NCI-H1105 (cell line): ENCODE data around the gene NEDD4L.

Experiments
- DNase-seq: peaks from one replicate; lab custom pipeline; 2025; lab: John Stamatoyannopoulos, UW

The NEDD4L gene

DNA sequence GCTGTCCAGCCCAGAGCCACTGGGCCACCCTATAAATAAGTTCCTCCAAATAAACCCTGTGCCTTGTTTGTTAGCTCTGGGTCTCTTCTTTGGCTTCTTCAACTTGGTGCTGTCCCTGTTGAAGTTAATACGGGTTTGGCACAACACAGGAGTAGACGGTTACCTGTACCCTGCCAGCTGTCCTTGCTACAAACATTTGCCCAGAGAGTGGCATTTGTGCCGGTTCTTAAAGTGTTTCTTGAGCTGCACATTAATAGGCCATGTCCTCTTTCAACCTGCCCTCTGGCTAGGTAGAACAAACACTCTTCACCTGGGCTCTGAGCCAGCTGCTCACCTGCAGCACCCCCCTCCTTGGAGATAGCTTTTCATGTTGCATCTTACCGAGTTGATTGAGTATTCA lies 139.2 kb downstream of the NEDD4L start:
- DNase-seq, result peak; percentile 91

DNA sequence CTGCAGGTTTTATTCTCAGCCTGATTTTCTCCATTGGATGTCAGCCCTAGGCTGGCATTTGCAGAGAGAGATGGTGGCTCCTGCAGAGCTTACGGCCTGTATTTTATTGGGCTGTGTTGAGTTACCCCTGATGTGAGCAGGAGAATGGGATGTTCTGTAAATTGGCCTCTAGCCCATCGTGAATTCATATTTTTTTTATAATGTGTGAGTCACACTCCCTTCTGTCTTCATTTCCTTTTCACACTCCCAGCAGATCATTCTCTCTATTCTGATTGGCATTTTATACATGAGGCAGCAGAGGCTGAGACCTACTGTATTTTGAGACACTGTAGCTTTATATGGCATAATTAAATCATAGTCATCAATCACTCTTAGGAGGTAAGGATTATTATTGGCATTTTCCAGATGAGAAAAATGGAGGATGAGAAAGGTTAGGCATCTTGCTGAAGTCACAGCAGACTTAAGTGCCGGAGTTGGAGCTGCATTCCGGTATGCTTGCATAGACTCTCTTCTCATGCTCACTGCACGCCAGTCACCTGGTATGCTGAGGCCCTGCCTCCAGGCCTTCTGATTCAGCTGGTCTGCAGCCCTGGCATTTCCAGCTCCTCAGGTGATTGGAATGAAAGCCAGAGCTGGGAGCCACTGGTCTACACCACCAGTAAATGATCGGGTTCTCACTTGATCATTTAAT lies 142.4 kb downstream of the NEDD4L start:
- no peak for DNase-seq

DNA sequence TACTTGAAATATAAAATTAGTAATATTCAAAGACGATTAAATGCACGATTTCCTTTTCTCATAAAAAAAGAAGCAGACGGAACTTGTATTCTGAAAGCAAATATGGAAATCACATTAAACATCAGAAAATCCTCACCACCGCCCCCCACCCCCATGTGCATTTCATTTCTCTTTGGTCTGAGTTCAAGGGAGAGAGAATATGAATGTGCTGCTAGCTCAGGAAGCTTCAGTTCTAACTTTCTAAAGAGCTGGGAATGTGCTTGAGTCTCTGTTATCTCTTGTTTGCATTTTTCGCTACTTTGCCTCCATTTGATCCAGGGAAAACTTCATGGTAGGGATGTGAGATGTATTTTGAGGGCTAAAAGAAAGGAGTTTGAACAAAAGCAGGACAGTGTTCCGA lies 143.6 kb downstream of the NEDD4L start:
- no peak for DNase-seq

DNA sequence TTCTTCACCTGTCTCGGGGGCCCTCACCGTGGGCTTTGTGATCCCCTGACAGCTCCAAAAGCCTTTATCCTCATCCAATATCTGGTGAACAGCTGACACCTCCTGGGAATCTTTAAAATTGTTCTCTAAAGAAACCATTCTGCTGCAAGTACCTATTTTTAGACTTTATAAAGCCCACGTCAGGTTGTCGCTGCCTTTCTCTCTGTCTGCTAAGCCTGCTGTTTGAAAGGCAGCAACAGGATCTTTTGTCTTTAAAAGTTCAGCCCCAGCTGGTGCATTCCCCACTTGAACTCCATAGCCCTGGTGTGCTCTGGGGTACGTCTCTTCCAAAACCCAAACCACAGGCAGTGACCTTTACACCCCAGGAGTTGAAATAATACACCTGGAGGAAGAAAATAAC lies 145.0 kb downstream of the NEDD4L start:
- DNase-seq, result no peak

DNA sequence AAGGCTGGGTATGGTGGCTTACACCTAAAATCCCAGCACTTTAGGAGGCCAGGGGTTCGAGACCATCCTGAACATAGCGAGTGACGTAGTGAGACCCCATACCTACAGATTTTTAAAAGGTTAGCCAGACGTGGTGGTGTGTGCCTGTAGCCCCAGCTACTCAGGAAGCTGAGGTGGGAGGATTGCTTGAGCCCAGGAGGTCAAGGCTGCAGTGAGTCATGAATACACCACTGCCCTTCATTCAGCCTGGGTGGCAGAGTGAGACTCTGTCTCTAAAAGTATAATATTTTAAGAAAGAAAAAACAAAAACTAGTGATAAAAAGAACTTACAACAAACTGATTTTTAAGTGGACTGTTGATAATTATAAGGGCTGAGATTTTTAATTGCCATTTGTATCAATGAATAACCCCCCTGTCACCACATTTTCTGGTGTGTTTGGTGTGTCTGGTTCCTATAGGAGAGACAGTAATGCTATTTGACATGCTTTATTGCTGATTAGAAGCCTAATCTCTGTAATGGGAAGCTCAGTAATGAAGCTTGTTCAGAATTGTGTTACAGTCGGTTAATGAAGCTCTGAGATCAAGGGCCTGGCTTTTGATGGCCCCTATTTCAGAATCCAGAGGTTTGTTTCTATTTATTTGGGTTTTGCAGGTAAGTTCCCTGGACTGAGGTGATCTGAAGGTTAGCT lies 147.0 kb downstream of the NEDD4L start:
- no peak for DNase-seq

DNA sequence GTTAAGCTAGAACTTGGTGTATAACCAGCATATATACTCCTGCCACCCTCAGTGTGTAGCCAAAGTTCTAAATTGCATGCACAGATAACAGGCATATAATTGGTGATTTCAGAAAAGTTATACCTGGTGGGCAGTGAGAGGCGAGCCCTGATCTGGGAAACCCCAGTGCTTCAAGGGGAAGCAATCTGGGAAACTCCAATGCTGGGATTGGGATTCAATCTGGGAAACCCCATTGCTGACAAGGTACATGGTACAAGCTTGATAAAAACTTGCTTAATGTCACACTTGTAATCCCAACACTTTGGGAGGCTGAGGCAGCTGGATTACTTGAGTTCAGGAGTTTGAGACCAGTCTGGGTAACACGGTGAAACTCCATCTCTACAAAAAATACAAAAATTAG lies 147.6 kb downstream of the NEDD4L start:
- DNase-seq, result no peak

DNA sequence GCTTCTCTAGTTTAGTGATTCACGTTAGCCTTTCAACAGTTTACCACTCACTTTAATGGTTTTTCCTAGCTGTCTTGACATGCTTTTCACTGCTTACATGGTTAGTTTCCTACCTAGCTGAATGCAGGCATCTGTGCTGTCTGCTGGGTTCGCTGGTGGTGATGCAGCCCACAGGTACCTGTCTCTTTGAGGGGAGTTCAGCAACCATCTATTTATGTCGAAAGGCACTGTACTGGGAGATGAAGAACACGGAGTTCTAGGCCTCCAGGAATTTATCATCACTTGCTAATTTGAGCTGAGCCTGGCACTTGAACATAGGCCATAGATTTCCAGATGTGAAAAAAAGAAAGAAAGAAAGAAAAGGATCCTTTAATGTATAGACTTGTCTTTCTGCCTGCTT lies 148.5 kb downstream of the NEDD4L start:
- no peak for DNase-seq

DNA sequence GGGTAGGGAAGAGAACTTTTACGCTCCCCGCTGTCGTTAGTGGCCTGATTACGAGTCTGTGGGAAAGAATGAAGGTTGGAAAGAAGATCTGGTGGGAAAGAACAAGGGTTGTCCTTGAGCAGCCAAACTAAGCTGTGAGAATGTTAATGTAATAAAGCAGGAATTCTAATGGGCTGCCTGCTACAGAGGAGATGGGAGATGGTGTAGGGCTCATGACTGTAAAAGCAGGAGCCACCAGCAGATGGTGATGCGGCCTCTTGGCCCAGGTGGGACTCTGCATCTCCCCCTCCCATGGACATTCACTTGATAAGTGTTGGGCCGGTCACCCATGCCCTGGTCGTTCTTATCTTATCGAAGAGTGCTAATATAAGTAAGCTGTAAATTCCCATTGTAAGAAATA lies 150.0 kb downstream of the NEDD4L start:
- DNase-seq, result no peak

DNA sequence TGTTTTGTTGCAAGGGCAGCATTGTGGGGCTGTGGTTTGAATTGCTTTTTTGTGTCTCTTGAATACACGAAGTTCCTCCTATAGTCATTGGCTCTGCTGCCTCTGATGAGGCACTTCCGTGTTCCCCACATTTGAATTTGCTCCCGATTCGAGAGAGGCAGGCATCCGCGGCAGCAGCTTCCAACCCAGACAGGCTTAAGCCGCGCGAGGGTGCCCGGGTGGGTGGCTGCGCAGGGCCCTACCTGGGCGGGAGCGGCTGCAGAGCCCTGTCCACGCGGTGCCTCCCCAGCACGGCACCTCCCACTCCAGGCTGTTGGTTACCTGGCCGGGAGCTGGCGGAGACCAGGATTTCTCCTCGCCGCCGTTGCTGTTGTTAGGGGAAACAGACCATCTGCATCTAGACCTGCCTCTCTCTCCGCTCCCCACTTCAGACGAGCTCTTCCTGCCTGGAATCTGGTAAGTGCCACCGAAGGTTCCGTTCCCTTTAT lies 151.3 kb downstream of the NEDD4L start:
- DNase-seq, result peak; percentile 86

DNA sequence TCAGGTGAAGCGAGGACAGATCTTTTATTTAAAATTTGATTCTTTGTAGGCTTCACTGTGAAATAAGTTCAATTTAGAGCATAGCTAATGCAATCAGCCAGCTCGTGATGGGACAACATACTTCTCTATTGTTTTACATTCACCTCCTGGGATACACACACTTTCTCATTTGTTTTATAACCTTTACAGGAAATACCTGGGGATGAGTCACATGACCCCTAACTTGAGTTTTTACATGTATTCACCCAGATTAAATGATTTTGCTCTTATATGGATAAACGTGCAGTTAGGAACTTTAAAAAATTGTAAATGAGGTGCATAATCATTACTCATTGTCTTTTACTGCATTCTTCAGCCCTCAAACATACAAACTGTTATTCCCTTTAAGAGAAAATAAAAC lies 152.1 kb downstream of the NEDD4L start:
- no peak for DNase-seq

DNA sequence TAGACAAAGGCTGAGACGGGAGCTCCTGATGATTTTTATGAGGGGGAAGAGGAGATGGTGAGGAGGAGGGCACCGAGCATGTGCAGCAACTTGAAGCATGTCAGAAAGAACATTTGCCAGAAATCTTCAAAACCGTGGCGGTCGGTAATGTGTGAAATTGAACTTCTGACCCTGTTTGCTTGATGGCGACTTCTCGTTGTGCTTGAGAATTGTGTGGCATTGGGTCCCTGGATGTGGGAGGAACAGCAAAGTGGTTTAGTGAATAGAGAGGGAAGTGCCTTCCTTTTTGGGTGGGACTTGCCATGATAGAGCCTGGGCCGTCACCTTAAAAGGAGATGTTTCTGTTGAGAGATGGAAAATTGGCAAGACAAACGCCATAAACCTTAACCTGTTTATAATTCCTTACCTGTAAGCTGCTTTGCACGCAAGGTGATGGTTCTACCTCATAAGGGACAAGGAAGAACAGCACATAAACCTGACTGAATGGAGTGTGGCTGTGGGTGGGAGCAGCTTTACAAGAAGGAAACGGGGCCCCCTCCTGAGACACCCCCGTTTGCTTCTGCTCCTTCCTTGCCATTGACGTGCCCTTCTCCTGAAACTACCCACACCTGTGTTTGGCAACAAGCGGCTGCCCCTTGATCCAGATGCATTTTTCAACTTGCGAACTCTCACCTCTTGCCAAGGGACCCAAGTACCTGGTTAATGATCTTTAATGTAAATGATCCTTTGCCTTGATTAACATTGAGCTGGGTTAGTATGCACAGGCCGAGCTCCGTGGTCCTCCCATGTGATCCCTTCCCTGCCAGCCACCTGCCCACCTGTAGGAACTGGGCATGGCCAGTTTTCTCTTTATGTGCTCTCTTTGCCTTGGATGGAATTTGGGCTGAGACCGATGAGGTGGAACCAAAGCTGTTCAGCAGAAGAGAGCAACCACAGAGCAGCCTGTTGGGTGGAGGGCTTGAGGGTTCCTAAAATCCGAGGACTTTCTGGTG lies 153.2 kb downstream of the NEDD4L start:
- no peak for DNase-seq

DNA sequence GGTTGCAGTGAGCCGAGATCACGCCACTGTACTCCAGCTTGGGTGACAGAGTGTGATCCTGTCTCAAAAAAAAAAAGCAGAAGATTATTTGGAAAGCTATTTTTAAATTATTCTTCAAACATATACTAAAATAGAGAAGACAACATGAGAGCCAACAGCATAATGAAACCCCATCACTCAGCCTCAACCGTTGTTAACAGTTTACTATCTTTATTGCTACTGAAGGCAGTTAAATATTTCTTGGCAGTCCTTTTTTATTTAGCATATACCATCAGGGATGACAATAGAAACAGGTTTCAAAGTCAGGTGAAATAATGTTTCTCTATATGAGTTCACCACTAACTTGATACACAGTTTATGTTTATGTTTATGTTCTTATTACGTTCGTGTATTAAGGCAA lies 157.2 kb downstream of the NEDD4L start:
- DNase-seq, result no peak

DNA sequence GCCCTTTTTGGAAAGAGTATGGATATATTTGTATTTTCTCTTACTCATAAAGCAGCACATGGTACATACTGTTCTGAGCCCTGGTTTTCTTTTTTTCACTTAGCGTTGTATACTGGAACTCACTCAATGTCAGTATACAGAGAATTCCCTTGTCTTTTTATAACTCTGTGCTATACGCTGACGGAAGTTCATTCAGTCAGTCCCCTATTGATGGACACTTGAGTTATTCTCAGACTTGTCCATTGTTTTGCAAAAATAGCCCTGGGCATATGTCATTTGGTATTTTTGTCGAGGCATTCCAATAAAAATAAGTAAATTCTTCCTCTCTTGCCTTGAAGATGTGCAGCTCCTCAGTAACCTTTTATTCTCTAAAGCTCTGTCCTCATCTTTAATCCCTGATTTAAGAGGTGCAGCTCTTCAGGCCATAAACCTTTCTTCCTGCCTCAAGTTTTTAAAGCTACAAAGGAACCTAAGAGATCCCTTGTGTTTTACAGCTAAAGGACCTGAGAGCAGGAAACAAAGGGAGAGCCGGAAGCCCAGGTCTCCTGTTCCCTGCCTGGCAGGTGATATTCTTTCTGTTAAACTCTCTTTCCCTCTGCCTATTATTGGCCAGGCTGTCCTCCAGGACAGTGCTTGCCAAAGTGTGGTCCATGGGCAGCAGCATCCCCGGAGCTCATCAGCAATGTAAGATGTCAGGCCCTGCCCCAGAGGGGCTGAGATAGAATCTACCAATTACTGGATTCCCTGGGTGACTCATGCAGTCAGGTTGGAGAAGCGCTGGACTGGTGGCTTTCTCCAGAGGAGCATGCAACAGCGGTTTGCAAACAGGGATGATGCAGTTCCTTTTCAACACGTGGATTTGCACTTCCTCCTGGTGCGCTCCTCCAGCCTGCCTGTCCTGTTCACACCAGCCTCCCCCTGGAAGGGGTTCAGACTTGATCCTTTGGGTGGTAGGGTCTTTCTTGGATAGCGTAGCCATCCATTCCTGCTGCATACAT lies 158.0 kb downstream of the NEDD4L start:
- DNase-seq, result no peak

DNA sequence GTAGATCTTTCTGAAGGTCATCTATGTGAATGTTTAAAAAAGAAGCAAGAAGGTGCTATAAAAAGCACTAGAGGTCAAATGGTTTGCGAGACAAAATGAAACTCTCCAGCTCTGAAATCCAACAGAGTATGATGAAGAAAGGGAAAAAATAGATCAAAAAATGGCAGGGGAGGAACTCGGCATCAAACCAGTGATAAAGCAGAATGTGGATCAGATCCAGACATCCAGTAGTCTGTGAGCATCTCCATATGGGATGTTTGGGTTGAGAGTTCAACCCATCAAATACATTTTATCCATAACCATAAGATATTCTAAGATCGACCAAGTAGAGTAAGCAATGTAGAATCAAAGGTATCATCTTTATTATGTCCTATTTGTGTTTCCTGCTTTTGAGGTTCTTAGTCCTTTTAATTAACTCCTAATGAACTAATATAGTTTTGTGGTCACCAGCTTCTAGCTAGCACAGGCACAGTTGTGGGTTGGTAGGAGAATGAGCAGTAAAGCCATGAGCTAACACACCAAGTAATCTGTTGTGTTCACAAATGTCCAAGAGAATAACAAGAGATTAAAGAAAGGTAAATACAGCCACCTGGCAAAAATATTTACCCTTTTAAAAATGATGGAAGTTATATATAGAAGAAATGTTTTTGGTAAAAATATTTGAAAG lies 160.9 kb downstream of the NEDD4L start:
- DNase-seq, result no peak

DNA sequence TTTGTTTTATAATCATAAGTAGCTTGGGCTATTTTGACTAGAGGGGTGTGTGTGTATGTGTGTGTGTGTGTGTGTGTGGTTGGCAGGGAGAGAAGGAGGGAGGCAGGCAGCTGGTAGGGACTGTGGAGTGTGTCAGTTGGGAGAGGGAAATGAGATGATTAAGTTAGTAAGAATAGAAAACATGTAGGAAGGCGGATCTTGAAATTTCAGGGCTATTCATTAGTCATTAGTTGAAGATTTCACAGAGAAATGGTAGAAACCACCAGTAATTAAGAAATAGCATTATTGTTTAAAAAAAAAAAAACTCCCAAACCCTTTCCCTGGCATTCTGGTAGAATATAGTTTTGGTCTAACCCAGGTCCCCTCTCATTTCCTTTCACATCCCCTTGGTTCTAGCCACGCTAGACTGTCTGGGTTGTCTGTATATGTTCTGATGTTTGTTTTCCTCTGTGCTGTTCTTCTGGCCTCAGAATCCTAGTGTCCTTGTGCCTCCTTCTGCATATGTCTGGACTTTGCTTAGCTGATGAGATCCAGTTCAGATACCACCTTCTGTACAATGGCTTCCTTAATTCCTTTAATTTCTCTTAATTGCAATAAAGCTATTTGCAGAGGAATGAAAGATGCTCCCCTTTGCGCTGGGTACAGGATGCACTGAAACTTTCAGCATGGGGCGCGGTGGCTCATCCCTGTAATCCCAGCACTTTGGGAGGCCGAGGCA lies 161.6 kb downstream of the NEDD4L start:
- DNase-seq, result no peak

DNA sequence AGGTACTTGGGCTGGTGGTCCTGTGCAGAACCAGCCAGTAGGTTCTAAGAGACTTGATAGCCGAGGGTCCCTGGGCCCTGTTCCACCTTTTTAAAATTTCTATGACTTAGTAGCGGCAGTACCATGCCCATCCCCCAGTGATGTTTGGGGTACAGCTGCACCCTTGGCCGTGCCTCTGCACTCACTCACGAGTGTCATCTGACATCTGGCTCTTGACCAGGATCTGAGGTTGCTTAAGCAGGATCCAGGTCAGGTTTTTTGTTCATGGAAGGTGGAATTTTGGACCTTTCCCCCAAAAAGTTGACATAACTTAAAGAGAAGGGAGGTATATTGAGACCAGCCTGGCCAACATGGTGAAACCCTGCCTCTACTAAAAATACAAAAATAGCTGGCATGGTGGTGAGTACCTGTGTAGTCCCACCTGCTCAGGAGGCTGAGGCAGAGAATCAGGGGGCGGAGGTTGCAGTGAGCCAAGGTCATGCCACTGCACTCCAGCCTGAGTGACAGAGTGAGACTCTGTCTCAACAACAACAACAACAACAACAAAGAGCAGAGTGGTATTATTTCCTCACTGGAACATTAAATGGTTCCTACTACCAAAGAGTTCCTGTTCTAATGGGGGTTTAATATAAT lies 163.6 kb downstream of the NEDD4L start:
- DNase-seq, result no peak

DNA sequence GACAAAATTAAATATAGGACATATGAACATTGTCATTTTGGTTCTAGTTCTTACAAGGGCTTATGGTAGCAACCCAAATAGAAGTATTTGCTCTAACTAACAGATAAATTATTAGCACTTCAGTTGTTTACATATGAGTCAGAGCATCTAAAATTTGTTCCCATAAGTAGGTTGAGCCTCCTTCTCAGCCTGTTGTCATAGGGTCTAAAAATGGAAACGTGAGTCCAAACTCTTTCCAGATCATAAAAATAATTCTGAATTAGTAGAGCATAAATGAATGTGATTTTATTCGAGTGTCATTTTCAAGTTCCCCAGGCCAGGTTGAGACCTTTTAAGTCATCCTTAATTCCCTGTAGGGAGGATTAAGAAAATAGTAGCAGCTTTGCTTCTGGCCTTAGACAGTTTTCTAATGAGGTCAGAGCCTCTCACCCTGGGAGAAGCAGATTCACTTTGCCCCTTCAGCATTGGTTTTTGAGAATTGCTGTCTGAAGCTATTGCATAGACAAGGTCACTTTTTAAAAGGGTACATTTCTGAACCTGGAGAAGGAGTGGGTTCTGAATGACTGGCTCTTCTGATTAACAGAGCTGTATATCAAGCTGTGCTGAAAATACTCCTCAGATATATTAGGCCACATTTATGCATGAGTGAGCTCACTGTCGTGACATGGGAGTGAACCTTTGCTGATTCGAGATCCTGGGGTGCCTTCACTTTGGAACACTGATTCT lies 164.3 kb downstream of the NEDD4L start:
- DNase-seq, result no peak

DNA sequence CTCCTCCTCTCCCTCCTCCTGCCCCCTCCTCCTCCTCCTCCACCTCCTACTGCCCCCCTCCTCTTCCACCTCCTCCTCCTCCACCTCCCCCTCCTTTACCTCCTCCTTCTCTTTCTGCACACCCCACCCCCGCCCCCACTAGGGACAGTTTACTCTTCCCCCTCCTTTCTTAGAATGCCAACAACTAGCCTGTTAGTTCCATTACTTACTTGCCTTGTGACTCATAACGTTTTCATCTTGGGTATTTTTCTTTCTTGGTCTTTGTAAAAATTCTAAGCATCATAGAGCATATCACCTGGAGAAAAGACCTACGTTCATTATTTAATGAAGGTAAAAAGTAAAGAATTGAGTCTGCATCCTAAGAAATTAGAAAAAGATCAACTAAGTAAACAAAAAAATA lies 165.3 kb downstream of the NEDD4L start:
- DNase-seq, result no peak

DNA sequence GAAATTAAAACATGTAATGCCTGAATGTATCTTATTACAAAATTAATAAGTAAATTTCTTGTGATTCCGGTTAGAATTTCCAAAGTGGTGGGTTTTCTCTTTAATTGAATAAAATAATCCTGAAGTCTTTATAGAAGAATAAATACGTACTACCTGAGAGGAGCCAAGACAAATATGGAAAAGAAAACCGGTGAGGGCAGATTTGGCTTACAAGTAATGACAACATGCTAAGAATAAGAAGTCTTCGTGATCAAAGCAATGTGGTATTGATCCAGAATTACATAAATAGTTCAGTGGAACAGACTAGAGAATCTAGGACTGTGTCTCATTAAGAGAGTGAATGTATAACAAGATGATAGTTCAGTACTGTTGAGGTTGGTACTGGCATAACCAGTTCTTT lies 167.5 kb downstream of the NEDD4L start:
- DNase-seq, result no peak
